Measurements from ENCODE around the gene NUP93. TPM values are rescaled to one million over a fixed set of nuclear protein-coding genes. Genes with fewer than 3 reads are reported as not detected.
A peak's percentile ranks its signal among the peaks of the same experiment; 100 is the strongest.

Gene NUP93
- total and polyA plus RNA-seq, 9 of the 15 experiments (the other 6 are each of a cell fraction or from before 2014, with no cell fraction given), result 92.0 to 162 (median 121) TPM

GRCh38 chr16:56789360-56789759 is 59.4 kb downstream of the NUP93 start:
- FAIRE-seq (peak; percentile 15), DNase-seq (ENCODE audit: extremely low read depth in 1 of 4, low spot score in 3 of 4) (peak in 3 of 4 experiments; percentile 14 to 19 (median 17)), ATAC-seq (peak; percentile 54; the same call in 1 of the 3 replicates)
- Histone ChIP-seq H3K9me3 (replicated peaks; ENCODE audit: control insufficient read depth, insufficient read depth, low read depth, low read length) (no peaks in the 10 kb centered on the region), H3K36me3 (ENCODE audit: control insufficient read depth, insufficient read depth, low read length) (no peaks in the 10 kb centered on the region; the same call in 2 of the 3 replicates), H3K4me2 (ENCODE audit: insufficient read depth, low read length) (no peak overlapping the region), H2AFZ (ENCODE audit: low read depth, low read length) (no peak overlapping the region), H4K20me1 (replicated peaks; ENCODE audit: control insufficient read depth, insufficient read depth, low read length) (peaks cover 7% of the 10 kb centered on the region; the same call in 1 of the 2 replicates), H3K27me3 (ENCODE audit: control insufficient read depth in 2 of 2, insufficient read depth in 2 of 2, low read length in 2 of 2) (no peaks in the 10 kb centered on the region), H3K9me1 (ENCODE audit: control insufficient read depth, insufficient read depth, low read length) (no peaks in the 10 kb centered on the region), H3K79me2 (ENCODE audit: control insufficient read depth, insufficient read depth, low read length) (peaks cover 23% of the 10 kb centered on the region; the same call in 2 of the 3 replicates), H3K4me1 (replicated peaks in 1 of 2; ENCODE audit: control insufficient read depth in 2 of 2, insufficient read depth in 2 of 2, low read length in 2 of 2) (no peaks in the 10 kb centered on the region), H3K4me3 (no peak overlapping the region), H3K9ac (ENCODE audit: insufficient read depth in 1 of 2, low read depth in 2 of 2, low read length in 2 of 2) (no peak overlapping the region), H3K27ac (ENCODE audit: extremely low read depth, low read depth, low read length) (no peak overlapping the region)
- CTCF ChIA-PET (ENCODE audit: low intra/inter-chr PET ratio), result interaction anchor here (0.6 to 1.9 kb wide), 3 partner anchors 116 to 704 kb away, joined by 4 to 11 read pairs (median 11); no protein-coding TSS in a partner anchor
- POLR2A ChIA-PET, result interaction anchor here (1.6 kb wide), 1 partner anchor 12 kb away, joined by 3 read pairs; no protein-coding TSS in a partner anchor
- intact Hi-C loops (cut with micrococcal nuclease) (loop anchor here (5.0 to 10.0 kb wide), 2 partner anchors 62 to 215 kb away; no protein-coding TSS in a partner anchor), in situ Hi-C loops (cut with MboI) (no loop called here)
- 85% methylated on average over 5 of the region's 5 CpGs for WGBS (ENCODE audit: insufficient coverage, low coverage, missing lambda C conversion rate)
- no TSS peak for BruUV-seq (replicated peaks)
- peak; percentile 91 for TF ChIP-seq MAFK (IDR thresholded peaks at IDR 0.05; ENCODE audit: low read length)
- TF ChIP-seq ZNF282 (CRISPR knock-in tag; IDR thresholded peaks at IDR 0.05), result no peak
- no peak for TF ChIP-seq ZNF124 (CRISPR knock-in tag; IDR thresholded peaks at IDR 0.05)
- TF ChIP-seq SIN3B (IDR thresholded peaks at IDR 0.05; ENCODE audit: low read depth), result no peak
- TF ChIP-seq ZNF316 (IDR thresholded peaks at IDR 0.05), result peak; percentile 86
- TF ChIP-seq, protein P1, sequence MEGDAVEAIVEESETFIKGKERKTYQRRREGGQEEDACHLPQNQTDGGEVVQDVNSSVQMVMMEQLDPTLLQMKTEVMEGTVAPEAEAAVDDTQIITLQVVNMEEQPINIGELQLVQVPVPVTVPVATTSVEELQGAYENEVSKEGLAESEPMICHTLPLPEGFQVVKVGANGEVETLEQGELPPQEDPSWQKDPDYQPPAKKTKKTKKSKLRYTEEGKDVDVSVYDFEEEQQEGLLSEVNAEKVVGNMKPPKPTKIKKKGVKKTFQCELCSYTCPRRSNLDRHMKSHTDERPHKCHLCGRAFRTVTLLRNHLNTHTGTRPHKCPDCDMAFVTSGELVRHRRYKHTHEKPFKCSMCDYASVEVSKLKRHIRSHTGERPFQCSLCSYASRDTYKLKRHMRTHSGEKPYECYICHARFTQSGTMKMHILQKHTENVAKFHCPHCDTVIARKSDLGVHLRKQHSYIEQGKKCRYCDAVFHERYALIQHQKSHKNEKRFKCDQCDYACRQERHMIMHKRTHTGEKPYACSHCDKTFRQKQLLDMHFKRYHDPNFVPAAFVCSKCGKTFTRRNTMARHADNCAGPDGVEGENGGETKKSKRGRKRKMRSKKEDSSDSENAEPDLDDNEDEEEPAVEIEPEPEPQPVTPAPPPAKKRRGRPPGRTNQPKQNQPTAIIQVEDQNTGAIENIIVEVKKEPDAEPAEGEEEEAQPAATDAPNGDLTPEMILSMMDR (IDR thresholded peaks at IDR 0.05 in 2 of 3, conservative IDR thresholded peaks at IDR 0.05 in 1 of 3; ENCODE audit: insufficient read depth in 2 of 3, low read depth in 1 of 3, low read length in 3 of 3), result peak; percentile 38 to 62 (median 52); a peak in 5 of 6 replicates
- TF ChIP-seq, protein P2, sequence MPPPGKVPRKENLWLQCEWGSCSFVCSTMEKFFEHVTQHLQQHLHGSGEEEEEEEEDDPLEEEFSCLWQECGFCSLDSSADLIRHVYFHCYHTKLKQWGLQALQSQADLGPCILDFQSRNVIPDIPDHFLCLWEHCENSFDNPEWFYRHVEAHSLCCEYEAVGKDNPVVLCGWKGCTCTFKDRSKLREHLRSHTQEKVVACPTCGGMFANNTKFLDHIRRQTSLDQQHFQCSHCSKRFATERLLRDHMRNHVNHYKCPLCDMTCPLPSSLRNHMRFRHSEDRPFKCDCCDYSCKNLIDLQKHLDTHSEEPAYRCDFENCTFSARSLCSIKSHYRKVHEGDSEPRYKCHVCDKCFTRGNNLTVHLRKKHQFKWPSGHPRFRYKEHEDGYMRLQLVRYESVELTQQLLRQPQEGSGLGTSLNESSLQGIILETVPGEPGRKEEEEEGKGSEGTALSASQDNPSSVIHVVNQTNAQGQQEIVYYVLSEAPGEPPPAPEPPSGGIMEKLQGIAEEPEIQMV (tag; conservative IDR thresholded peaks at IDR 0.05; ENCODE audit: low read depth), result no peak
- no peak for TF ChIP-seq THRB (CRISPR knock-in tag; conservative IDR thresholded peaks at IDR 0.05)
- no peak for TF ChIP-seq HNRNPUL1 (IDR thresholded peaks at IDR 0.05; ENCODE audit: low read length)
- no peak for TF ChIP-seq NR1H2 (CRISPR knock-in tag; IDR thresholded peaks at IDR 0.05)
- no peak for TF ChIP-seq SIX5 (IDR thresholded peaks at IDR 0.05; ENCODE audit: borderline replicate concordance in 1 of 2, insufficient read depth in 1 of 2, low read depth in 1 of 2, low read length in 2 of 2)
- TF ChIP-seq ZC3H11A (IDR thresholded peaks at IDR 0.05; ENCODE audit: low read depth, low read length), result no peak
- peak; percentile 42 to 65 for TF ChIP-seq RAD21 (CRISPR knock-in tag; conservative IDR thresholded peaks at IDR 0.05 in 1 of 2, IDR thresholded peaks at IDR 0.05 in 1 of 2)
- TF ChIP-seq, protein P3, sequence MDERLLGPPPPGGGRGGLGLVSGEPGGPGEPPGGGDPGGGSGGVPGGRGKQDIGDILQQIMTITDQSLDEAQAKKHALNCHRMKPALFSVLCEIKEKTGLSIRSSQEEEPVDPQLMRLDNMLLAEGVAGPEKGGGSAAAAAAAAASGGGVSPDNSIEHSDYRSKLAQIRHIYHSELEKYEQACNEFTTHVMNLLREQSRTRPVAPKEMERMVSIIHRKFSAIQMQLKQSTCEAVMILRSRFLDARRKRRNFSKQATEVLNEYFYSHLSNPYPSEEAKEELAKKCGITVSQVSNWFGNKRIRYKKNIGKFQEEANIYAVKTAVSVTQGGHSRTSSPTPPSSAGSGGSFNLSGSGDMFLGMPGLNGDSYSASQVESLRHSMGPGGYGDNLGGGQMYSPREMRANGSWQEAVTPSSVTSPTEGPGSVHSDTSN (CRISPR knock-in tag; IDR thresholded peaks at IDR 0.05; ENCODE audit: low read depth), result no peak
- TF ChIP-seq, protein P3 (tag; conservative IDR thresholded peaks at IDR 0.05; ENCODE audit: low read depth), result peak; percentile 18; the same call in 1 of the 2 replicates

Data from K562 (cell line).